ENCODE measurements around the gene POU2F3.

POU2F3 gene

DNA sequence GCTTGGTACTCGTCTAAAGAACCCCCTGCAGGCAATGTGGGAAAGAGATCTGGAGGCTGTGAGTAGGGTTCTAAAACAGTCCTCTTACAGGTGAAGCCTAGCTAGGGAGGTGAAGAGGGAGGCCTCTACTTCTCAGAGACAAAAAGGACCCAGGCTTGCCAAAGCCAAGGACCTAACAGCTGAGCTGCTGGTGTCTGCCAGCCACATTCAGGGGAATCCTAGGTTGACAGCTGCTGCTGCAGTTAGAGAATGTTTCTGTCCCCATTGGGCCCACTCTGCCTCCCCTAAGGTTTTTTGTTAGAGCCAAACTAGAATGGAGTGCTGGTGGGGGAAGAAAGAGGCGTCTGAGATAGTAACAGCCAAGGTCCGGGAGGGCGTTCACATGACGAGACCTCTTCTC, 58.5 kb downstream of the POU2F3 start:
- Histone ChIP-seq H3K27me3 (ENCODE audit: control insufficient read depth, insufficient read depth, low read length) (no peaks in the 10 kb centered on the region), H3K9me3 (ENCODE audit: control insufficient read depth, insufficient read depth, low read length) (no peaks in the 10 kb centered on the region), H3K4me1 (ENCODE audit: control insufficient read depth, insufficient read depth, low read length) (no peaks in the 10 kb centered on the region), H3K4me3 (ENCODE audit: low read depth, low read length) (no peak overlapping the region), H3K36me3 (ENCODE audit: control insufficient read depth, insufficient read depth, low read length) (no peaks in the 10 kb centered on the region), H3K9ac (ENCODE audit: low read depth, low read length) (peak overlapping the region; percentile 47)

DNA sequence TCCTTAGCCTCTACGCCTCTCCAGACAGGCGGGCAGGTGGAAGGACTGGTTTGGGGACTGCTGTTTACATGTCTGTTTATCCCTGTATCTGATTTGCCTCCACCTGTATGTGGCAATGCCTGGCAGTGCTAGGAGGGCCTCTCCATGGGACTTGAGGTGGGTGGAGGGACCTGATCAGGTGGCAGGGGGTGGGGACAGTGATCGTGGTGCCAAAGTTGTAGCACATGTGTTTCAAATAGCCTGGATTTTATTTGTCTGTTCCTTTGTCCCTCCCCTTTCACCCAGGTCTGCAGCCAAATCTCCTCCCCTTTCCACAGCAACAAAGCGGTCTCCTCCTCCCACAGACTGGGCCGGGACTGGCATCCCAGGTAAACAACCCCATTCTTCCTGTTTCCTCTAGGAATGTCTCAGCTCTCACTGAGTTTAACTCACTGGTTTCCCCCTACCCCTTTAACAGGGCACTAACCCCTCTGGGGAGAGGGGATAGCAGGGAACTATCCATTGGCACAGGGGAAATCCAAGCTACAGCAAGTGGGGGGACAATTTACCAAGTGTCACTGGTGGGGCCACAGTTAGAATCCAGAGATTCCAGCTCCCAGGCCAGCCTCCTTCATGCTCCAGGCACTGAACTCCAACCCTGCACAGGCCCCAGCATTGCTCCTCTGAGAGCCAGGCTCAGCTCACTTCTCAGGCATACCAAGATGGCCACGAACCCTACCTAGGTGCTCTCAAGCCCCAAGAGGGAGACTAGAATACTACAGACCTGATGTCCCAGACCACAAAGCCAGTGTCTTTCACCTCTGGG, 62.3 kb downstream of the POU2F3 start:
- H3K4me3 ChIP-seq (ENCODE audit: low read depth, low read length) = no peak overlapping the region
- H3K36me3 ChIP-seq (ENCODE audit: control insufficient read depth, insufficient read depth, low read length) = no peaks in the 10 kb centered on the region
- no peak overlapping the region for H3K9ac ChIP-seq (ENCODE audit: low read depth, low read length)
- H3K27me3 ChIP-seq (ENCODE audit: control insufficient read depth, insufficient read depth, low read length) = no peaks in the 10 kb centered on the region
- H3K9me3 ChIP-seq (ENCODE audit: control insufficient read depth, insufficient read depth, low read length) = no peaks in the 10 kb centered on the region
- peaks cover 13% of the 10 kb centered on the region for H3K4me1 ChIP-seq (ENCODE audit: control insufficient read depth, insufficient read depth, low read length)

DNA sequence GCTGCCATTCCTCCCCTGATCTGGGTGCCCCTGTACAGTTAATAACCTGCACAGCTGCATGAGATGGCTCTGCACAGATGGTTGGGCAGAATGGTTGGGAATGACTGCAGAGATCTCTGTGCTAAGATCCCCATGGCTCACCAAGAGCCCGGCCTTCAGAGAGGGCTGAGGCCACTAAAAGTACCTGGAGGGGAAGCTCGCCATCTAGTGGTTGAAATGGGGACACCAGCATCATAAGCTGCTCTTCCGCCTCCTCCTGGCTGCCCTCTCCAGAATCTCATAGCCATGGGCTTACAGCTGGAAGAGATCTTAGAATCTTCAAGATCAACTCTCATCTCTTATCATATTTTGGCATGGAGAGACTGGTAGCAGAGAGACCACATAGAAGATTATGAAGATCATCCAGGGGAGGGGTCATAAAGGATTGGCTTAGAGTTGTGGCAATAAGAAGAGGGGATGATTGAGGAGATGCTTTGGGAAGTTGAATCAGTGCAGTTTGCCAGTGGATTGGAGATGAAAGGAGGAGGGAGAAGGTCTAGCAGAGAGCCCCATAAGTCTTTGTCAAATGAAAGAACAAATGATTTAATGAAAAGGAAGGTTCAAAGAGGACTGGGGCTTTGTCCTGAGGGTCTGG, 63.2 kb downstream of the POU2F3 start:
- Histone ChIP-seq H3K4me1 (ENCODE audit: control insufficient read depth, insufficient read depth, low read length) (peaks cover 15% of the 10 kb centered on the region), H3K27me3 (ENCODE audit: control insufficient read depth, insufficient read depth, low read length) (no peaks in the 10 kb centered on the region), H3K9ac (ENCODE audit: low read depth, low read length) (no peak overlapping the region), H3K4me3 (ENCODE audit: low read depth, low read length) (no peak overlapping the region), H3K9me3 (ENCODE audit: control insufficient read depth, insufficient read depth, low read length) (no peaks in the 10 kb centered on the region), H3K36me3 (ENCODE audit: control insufficient read depth, insufficient read depth, low read length) (no peaks in the 10 kb centered on the region)

DNA sequence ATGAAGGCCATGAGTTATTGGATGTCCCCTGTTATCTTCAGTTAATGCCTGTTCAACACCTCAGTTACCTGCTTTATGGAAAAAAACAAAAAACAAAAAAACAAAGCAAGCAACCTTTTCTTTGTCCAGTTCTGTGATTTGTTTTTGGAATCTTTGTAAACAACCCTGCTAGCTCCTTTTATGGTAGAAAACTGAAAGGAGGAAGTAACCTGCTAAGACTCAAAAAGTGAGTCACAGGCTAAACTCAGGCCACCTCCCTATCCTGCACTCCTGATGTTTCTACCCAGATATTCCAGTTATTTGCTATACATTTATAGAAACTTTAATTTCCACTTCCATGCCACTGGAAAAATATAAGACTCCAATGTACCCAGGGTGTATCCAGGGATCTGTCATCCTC, 64.6 kb downstream of the POU2F3 start:
- Histone ChIP-seq H3K4me3 (ENCODE audit: low read depth, low read length) (no peak overlapping the region), H3K27me3 (ENCODE audit: control insufficient read depth, insufficient read depth, low read length) (no peaks in the 10 kb centered on the region), H3K9ac (ENCODE audit: low read depth, low read length) (no peak overlapping the region), H3K9me3 (ENCODE audit: control insufficient read depth, insufficient read depth, low read length) (no peaks in the 10 kb centered on the region), H3K36me3 (ENCODE audit: control insufficient read depth, insufficient read depth, low read length) (no peaks in the 10 kb centered on the region), H3K4me1 (ENCODE audit: control insufficient read depth, insufficient read depth, low read length) (peaks cover 15% of the 10 kb centered on the region)

DNA sequence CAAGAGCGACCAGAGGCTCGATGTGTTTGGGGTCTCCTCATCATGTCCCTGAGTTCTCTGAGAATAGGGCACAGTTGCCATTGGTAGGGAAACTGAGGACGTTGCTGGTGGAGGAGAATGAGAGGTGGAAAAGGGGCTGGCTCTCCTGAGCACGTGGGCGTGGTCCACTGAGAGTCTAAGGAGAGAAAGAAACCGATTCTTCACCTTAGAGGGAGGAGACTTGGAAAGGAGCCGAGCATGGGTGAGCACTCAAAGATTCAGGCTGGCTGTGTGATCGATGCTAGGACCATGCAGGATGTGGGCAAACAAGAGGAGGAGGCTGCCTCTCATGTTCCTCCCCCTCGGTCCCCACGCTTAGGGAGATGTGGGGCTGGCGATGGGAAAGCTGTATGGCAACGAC, 65.3 kb downstream of the POU2F3 start:
- Histone ChIP-seq H3K4me3 (ENCODE audit: low read depth, low read length) (no peak overlapping the region), H3K27me3 (ENCODE audit: control insufficient read depth, insufficient read depth, low read length) (no peaks in the 10 kb centered on the region), H3K9me3 (ENCODE audit: control insufficient read depth, insufficient read depth, low read length) (no peaks in the 10 kb centered on the region)

DNA sequence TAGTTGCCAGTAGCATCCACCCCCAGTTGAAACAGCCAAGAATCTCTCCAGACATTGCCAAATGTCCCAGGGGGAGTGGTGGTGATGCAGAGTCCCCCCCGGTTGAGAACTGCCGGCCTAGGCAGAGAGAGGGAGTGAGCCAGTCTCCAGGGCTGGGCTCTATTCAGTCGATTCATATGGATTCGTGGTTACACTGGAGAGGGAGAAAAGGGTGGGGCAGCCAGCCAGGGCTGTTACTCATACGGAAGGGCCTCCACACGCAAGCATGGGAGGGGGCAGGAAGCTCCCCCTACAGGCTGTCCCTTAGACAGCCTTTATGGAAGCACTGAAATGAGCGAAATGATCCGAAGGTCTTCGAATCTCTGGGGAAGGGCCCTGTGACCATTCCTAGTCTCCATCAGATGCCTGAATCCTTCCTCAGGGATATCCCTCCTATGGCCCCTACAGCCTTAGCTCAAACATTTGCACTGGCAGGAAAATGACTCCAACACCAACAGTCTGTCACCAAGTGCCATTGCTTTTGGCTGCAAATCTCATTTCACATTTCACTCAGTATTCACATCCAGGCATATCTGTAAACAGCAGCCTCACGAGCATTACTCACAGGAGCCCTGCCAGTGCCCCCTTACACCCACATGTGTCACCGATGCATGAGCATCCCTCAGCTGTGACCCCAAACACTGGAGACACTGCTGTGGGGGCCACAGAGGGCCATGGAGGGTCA, 66.7 kb downstream of the POU2F3 start:
- no peaks in the 10 kb centered on the region for H3K27me3 ChIP-seq (ENCODE audit: control insufficient read depth, insufficient read depth, low read length)
- peaks cover 15% of the 10 kb centered on the region for H3K4me1 ChIP-seq (ENCODE audit: control insufficient read depth, insufficient read depth, low read length)
- H3K4me3 ChIP-seq (ENCODE audit: low read depth, low read length) = no peak overlapping the region
- H3K36me3 ChIP-seq (ENCODE audit: control insufficient read depth, insufficient read depth, low read length) = no peaks in the 10 kb centered on the region
- no peak overlapping the region for H3K9ac ChIP-seq (ENCODE audit: low read depth, low read length)
- no peaks in the 10 kb centered on the region for H3K9me3 ChIP-seq (ENCODE audit: control insufficient read depth, insufficient read depth, low read length)

More for the DNA sequence above, 65.3 kb downstream of the POU2F3 start:
- H3K9ac ChIP-seq (ENCODE audit: low read depth, low read length) = no peak overlapping the region
- no peaks in the 10 kb centered on the region for H3K36me3 ChIP-seq (ENCODE audit: control insufficient read depth, insufficient read depth, low read length)
- H3K4me1 ChIP-seq (ENCODE audit: control insufficient read depth, insufficient read depth, low read length) = peaks cover 15% of the 10 kb centered on the region

DNA sequence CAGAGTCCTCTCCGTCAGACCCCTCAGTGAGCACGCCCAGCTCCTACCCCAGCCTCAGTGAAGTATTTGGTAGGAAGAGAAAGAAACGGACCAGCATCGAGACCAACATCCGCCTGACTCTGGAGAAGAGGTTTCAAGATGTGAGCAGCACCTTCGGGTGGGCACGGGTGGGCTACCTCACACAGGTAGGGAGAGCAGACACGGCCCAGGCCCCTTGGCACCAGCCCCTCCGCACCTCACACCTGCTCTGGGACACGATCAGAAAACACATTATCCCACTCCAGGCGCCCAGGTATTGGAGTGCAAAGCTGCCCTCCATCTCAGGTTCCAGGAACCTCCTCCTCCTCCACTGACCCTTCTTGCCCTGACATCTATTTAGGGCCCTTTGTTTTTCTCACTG, 67.5 kb downstream of the POU2F3 start:
- Histone ChIP-seq H3K4me1 (ENCODE audit: control insufficient read depth, insufficient read depth, low read length) (peaks cover 15% of the 10 kb centered on the region), H3K4me3 (ENCODE audit: low read depth, low read length) (no peak overlapping the region), H3K36me3 (ENCODE audit: control insufficient read depth, insufficient read depth, low read length) (no peaks in the 10 kb centered on the region), H3K9me3 (ENCODE audit: control insufficient read depth, insufficient read depth, low read length) (no peaks in the 10 kb centered on the region), H3K9ac (ENCODE audit: low read depth, low read length) (peak overlapping the region; percentile 28), H3K27me3 (ENCODE audit: control insufficient read depth, insufficient read depth, low read length) (no peaks in the 10 kb centered on the region)

DNA sequence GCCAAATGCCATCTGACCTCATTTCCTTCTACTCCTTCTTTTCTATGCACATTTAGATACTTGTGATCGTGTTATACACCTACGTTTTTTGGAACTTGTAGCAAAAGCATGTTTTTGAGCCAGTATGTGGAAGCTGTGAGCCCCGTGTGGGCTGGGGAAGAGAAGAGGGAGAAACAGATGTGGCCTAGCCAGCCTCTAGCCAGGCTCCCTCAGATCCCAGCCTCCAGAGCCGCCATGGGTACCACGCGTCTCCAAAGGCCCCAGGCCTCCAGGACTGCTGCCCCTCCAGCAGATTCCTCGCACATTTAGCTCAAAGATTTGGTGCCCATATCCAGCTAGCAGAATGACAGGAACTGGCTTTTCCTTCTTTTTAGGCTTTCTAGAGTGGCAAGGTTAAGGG, 68.1 kb downstream of the POU2F3 start:
- no peaks in the 10 kb centered on the region for H3K36me3 ChIP-seq (ENCODE audit: control insufficient read depth, insufficient read depth, low read length)
- H3K4me1 ChIP-seq (ENCODE audit: control insufficient read depth, insufficient read depth, low read length) = peaks cover 15% of the 10 kb centered on the region
- no peak overlapping the region for H3K9ac ChIP-seq (ENCODE audit: low read depth, low read length)
- no peak overlapping the region for H3K4me3 ChIP-seq (ENCODE audit: low read depth, low read length)
- no peaks in the 10 kb centered on the region for H3K9me3 ChIP-seq (ENCODE audit: control insufficient read depth, insufficient read depth, low read length)
- H3K27me3 ChIP-seq (ENCODE audit: control insufficient read depth, insufficient read depth, low read length) = no peaks in the 10 kb centered on the region

DNA sequence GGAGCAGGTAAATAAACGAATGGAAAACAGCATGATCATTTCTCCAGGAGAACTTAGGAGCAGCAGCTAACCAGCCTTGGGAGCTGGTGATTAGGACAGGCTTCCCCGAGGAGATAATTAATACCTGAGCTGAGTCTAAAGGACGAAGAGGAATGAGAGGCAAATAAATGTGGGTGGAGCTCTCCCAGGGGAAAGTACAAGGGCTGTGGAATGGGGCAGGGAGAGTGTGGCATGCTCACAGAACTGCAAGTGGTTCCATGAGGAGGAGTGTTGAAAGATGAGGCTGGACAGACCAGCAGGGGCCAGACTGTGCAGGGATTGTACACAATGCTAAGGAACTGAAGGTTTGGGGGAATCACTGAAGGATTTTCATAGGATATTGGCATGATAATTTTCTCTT, 70.9 kb downstream of the POU2F3 start:
- H3K9me3 ChIP-seq (ENCODE audit: control insufficient read depth, insufficient read depth, low read length) = no peaks in the 10 kb centered on the region
- H3K4me3 ChIP-seq (ENCODE audit: low read depth, low read length) = no peak overlapping the region
- H3K9ac ChIP-seq (ENCODE audit: low read depth, low read length) = no peak overlapping the region
- H3K27me3 ChIP-seq (ENCODE audit: control insufficient read depth, insufficient read depth, low read length) = no peaks in the 10 kb centered on the region
- no peaks in the 10 kb centered on the region for H3K36me3 ChIP-seq (ENCODE audit: control insufficient read depth, insufficient read depth, low read length)
- peaks cover 13% of the 10 kb centered on the region for H3K4me1 ChIP-seq (ENCODE audit: control insufficient read depth, insufficient read depth, low read length)

DNA sequence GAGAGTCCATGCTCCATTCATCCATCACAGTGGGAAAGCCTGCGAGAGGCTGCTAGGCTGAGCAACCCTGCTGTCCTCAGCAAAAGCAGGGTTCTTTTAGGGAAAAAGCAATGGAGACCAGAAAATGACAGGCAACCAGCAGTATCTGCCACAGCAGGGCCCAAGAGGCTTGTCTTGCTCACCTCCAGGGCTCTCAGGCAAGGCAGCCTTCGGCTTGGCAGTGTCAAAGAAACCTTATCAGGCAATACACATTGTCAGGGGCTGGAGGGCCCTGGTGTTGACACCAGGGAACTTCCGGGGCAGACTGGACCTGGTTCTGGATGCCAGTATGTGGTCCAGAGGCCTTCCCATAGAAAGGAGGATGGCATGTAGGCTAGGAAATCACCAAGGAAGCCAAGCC, 74.9 kb downstream of the POU2F3 start:
- no peaks in the 10 kb centered on the region for H3K36me3 ChIP-seq (ENCODE audit: control insufficient read depth, insufficient read depth, low read length)
- H3K4me3 ChIP-seq (ENCODE audit: low read depth, low read length) = no peak overlapping the region
- no peaks in the 10 kb centered on the region for H3K27me3 ChIP-seq (ENCODE audit: control insufficient read depth, insufficient read depth, low read length)
- H3K9ac ChIP-seq (ENCODE audit: low read depth, low read length) = no peak overlapping the region
- no peaks in the 10 kb centered on the region for H3K9me3 ChIP-seq (ENCODE audit: control insufficient read depth, insufficient read depth, low read length)
- peaks cover 9% of the 10 kb centered on the region for H3K4me1 ChIP-seq (ENCODE audit: control insufficient read depth, insufficient read depth, low read length)

DNA sequence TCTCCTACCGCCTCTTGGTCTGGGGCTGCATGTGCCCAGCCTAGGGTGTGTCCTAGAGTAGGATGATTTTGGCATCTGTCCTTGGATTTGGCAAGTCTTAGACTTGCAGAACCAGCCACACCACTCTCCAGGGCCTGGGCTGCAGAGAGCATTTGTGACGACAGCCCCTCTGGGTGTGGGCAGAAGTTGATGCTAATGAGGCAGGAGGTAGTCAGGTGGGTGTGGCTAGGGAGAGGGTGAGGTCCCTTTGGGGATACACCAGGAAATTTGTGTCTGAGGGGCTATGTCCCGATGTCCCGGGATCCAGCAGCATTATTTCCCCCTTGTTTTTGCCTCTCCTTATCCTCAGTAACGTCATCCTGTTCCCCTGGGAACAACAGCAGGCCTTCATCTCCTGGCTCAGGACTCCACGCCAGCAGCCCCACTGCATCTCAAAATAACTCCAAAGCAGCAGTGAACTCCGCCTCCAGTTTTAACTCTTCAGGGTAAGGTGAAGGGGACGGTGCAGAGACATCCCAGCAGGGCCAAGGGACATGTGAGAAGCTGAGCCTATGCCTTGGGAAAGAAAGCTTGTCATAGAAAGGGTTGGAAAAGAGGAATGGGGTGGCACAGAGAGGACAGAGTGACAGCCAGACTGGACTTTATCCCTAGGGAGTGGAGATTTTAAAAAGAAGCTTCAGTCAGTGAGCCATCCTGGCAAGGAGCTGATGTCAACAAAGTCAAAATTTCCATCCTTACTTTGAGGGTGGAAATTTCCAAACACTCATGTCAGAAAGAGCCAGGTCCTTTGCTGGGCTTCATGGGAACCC, 77.1 kb downstream of the POU2F3 start:
- Histone ChIP-seq H3K4me3 (ENCODE audit: low read depth, low read length) (peak overlapping the region; percentile 36), H3K36me3 (ENCODE audit: control insufficient read depth, insufficient read depth, low read length) (no peaks in the 10 kb centered on the region), H3K27me3 (ENCODE audit: control insufficient read depth, insufficient read depth, low read length) (no peaks in the 10 kb centered on the region), H3K4me1 (ENCODE audit: control insufficient read depth, insufficient read depth, low read length) (peaks cover 9% of the 10 kb centered on the region), H3K9ac (ENCODE audit: low read depth, low read length) (peak overlapping the region; percentile 19), H3K9me3 (ENCODE audit: control insufficient read depth, insufficient read depth, low read length) (no peaks in the 10 kb centered on the region)
